Measurements from ENCODE around the gene CMSS1.

Gene CMSS1

DNA sequence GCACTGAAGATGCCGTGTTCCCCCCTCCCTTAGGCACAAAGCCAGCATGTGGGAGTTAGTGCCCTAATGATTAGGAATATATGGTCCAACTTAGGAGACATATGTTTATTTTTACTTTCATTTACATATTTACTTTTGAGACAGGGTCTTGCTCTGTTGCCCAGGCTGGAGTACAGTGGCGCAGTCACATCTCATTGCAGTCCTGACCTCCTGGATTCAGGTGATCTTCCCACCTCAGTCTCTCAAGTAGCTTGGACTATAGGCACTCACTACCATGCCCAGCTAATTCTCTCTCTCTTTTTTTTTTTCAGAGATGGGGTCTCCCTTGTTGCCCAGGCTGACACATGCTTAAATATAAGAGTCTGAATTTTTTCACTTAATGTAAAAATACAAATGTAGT is 391.5 kb downstream of the CMSS1 start:
- DNase-seq (ENCODE audit: low read depth): no peak
- H3K4me3 ChIP-seq (ENCODE audit: low read depth, low read length): no peak overlapping the region
- TF ChIP-seq, protein P1, sequence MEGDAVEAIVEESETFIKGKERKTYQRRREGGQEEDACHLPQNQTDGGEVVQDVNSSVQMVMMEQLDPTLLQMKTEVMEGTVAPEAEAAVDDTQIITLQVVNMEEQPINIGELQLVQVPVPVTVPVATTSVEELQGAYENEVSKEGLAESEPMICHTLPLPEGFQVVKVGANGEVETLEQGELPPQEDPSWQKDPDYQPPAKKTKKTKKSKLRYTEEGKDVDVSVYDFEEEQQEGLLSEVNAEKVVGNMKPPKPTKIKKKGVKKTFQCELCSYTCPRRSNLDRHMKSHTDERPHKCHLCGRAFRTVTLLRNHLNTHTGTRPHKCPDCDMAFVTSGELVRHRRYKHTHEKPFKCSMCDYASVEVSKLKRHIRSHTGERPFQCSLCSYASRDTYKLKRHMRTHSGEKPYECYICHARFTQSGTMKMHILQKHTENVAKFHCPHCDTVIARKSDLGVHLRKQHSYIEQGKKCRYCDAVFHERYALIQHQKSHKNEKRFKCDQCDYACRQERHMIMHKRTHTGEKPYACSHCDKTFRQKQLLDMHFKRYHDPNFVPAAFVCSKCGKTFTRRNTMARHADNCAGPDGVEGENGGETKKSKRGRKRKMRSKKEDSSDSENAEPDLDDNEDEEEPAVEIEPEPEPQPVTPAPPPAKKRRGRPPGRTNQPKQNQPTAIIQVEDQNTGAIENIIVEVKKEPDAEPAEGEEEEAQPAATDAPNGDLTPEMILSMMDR (IDR thresholded peaks at IDR 0.05; ENCODE audit: low read depth, low read length, missing control alignments): no peak

DNA sequence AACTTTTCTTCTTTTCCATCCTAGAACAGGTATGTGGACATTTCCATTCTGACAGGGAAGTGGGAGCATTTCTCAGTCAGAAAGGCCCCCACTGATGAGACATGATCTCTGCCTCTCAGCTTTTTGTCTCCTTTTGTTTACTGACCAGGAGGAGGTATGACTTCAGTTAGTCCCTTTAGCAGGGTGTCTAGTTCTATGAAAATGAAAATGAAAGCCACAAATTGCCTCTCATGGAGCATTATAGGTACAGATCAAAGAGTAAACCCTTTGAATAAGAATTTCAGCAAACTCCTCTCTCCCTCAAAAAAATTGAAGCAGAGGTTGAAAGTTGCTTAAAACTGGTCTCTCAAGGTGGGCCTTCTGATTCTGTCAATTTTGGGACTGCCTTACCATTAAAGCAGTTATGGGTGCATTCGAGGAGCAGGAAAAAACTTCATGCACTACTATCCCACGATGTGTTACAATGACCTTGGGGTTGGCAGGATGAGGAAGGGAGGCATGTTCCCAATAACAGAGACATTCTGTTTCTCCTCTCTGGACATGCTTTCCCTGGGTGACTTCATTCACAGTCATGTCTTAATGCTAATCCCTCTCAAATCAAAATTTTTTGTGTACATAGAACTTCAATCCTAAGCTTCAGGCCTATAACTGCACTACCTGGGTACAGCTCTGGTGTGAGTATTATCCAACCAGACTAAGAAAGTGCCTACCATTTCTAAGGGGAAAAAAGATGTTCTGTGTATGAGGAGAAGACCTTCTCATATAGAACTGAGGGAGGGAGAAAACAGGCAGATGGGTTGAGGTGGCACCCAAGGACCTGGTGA is 392.5 kb downstream of the CMSS1 start:
- DNase-seq (ENCODE audit: low read depth): peak; percentile 22
- H3K4me3 ChIP-seq (ENCODE audit: low read depth, low read length): no peak overlapping the region
- TF ChIP-seq, protein P1 (IDR thresholded peaks at IDR 0.05; ENCODE audit: low read depth, low read length, missing control alignments): no peak

DNA sequence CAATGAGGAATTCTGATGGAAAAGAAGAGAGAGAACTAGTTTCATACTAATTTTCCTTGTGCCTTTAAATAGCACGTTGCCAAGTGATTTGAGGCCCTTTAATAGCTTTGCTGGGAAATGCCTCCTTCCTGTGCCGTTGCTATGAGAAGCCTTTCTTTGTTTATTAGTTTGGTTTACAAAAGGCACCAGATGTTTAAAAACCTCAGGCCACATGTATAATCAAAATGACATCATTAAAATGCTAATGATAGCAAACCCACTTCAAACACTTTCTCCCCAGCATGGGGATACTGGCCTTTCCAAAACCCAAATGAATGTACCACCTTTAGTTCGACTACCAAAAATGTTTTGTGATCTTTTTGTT is 393.1 kb downstream of the CMSS1 start:
- TF ChIP-seq, protein P1 (IDR thresholded peaks at IDR 0.05; ENCODE audit: low read depth, low read length, missing control alignments): no peak
- no peak overlapping the region for H3K4me3 ChIP-seq (ENCODE audit: low read depth, low read length)
- no peak for DNase-seq (ENCODE audit: low read depth)

DNA sequence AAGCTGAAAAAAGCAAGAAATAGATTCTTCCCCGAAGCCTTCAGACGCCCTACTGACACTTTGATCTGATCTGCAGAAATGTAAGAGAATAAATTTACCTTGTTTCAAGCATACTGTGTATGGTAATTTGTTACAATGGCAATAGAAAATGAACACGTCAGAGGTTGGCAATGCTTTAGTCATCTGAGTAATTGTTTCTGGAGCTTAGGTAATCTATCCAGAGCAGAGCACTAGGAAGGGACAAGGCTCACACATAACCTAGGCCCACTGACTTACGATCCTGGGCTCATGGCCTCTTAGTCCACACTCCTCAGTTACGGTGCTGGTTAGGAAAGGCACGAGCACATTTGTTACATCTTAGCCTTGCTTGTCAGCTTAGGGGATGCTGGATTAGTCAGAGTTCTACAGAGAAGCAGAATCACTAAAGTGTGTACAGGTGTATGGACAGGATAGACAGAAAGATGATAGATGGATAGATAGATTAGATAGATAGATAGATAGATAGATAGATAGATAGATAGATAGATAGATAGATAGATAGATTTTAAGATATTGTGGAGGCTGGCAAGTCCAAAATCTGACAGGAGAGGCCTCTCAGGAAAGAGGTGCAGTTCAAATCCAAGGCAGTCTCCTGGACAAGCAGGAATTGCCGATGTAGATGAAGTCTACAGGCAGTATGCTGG is 396.4 kb downstream of the CMSS1 start:
- H3K4me3 ChIP-seq (ENCODE audit: low read depth, low read length): no peak overlapping the region
- TF ChIP-seq, protein P1 (IDR thresholded peaks at IDR 0.05; ENCODE audit: low read depth, low read length, missing control alignments): no peak
- no peak for DNase-seq (ENCODE audit: low read depth)

DNA sequence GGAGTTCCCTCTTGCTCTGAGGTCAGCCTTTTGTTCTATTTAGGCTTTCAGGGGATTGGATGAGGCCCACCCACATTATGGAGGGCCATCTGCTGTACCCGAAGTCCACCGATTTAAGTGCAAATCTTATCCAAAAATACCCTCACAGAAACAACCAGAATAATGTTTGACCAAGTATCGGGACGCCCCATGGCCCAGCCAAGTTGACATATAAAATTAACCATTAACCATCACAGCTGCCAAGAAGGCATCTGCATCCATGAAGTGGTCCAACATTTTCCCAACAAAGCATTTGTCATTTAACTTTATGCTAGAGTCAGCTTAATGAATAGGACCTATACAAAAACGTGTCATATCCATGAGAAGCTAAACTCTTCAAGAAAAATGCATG is 396.9 kb downstream of the CMSS1 start:
- no peak for DNase-seq (ENCODE audit: low read depth)
- TF ChIP-seq, protein P1 (IDR thresholded peaks at IDR 0.05; ENCODE audit: low read depth, low read length, missing control alignments): no peak
- no peak overlapping the region for H3K4me3 ChIP-seq (ENCODE audit: low read depth, low read length)

DNA sequence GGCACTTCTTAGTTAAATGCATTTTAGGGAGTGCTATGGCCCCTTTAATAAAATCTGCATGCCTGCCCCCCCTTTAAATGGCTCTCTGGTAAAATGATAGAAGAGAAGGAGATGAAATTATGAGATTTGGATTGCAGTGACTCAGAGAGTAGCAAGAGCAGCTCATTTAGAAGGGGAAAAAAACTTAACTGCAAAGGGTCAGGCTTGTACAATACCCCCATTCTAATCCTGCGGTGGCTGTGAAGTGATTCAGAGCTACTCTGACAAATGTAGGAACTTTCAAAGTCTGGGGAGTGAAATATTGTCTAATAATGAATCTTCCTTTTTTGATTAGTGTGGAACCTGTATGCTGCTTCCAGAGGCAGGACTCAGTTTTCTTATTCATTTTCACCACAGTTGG is 399.1 kb downstream of the CMSS1 start:
- no peak for DNase-seq (ENCODE audit: low read depth)
- H3K4me3 ChIP-seq (ENCODE audit: low read depth, low read length): no peak overlapping the region
- TF ChIP-seq, protein P1 (IDR thresholded peaks at IDR 0.05; ENCODE audit: low read depth, low read length, missing control alignments): no peak
